GM12892 (cell line): ENCODE data around the gene R3HDM4.

Experiments used
- POLR2A ChIP-seq: IDR thresholded peaks from 2 replicates; pipeline ENCODE4 v1.6.1; 2011; ENCODE audit warnings: low read depth, low read length, control low read depth
- POLR2AphosphoS5 ChIP-seq: IDR thresholded peaks from 2 replicates; pipeline ENCODE4 v1.6.1; 2011; ENCODE audit warnings: low read depth, low read length, control low read depth

- TF ChIP-seq POLR2A (no peak), POLR2AphosphoS5 (no peak)
These were observed 15.6 kb upstream of the R3HDM4 start for GRCh38 chr19:928471-929202.
